Rectal smooth muscle tissue (tissue), 1 donor: ENCODE data around the gene ZNF653.

Source experiments
- H3K27ac ChIP-seq: one replicate; pipeline ENCODE4 v1.7.0; 2013; ENCODE audit warnings: low read depth, low read length, inconsistent platforms
- H3K27me3 ChIP-seq: one replicate; pipeline ENCODE4 v1.7.0; 2013; ENCODE audit warnings: low read length; ENCODE audit not compliant: control insufficient read depth, insufficient read depth
- H3K36me3 ChIP-seq: one replicate; pipeline ENCODE4 v1.7.0; 2013; ENCODE audit warnings: low read length; ENCODE audit not compliant: control insufficient read depth, insufficient read depth
- H3K4me1 ChIP-seq: one replicate; pipeline ENCODE4 v1.7.0; 2013; ENCODE audit warnings: low read length; ENCODE audit not compliant: control insufficient read depth, insufficient read depth
- H3K4me3 ChIP-seq: one replicate; pipeline ENCODE4 v1.7.0; 2013; ENCODE audit warnings: low read length
- H3K9ac ChIP-seq: one replicate; pipeline ENCODE4 v1.7.0; 2013; ENCODE audit warnings: low read length

The ZNF653 gene

DNA sequence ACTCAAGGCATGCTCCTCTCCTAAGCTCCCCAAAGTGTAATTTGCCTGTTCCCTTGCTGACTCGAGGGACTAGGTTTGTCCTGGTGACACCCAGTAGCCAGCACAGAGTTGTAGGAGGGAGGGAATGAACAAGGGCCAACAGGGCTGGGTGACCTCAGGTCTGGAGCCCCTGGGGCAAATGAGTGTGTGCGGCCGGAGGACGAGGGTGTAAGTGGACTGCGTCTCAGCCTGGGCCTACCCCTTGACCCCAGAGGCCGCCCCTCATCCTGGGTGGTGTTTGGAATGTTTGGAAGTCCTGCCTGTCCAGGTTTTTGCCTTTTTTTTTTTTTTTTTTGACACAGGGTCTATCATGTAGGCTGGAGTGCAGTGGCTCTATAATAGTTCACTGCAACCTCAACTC lies 1.3 kb upstream of the ZNF653 start:
- H3K27me3 ChIP-seq: no peaks in the 10 kb centered on the region
- peaks cover 4% of the 10 kb centered on the region for H3K36me3 ChIP-seq
- no peak overlapping the region for H3K4me3 ChIP-seq
- H3K4me1 ChIP-seq: peaks cover 3% of the 10 kb centered on the region
- H3K27ac ChIP-seq: no peak overlapping the region
- no peak overlapping the region for H3K9ac ChIP-seq

- peak overlapping the region; percentile 25 for H3K9ac ChIP-seq
- H3K36me3 ChIP-seq: peaks cover 2% of the 10 kb centered on the region
- H3K4me3 ChIP-seq: peak overlapping the region; percentile 69
- peaks cover 3% of the 10 kb centered on the region for H3K4me1 ChIP-seq
- no peaks in the 10 kb centered on the region for H3K27me3 ChIP-seq
- H3K27ac ChIP-seq: peak overlapping the region; percentile 95
Measured at GRCh38 chr19:11506101-11506555, 489 bp upstream of the ZNF653 start.

GRCh38 chr19:11505032-11505503 lies 571 bp downstream of the ZNF653 start:
- Histone ChIP-seq H3K27ac (peak overlapping the region; percentile 95), H3K4me1 (peaks cover 3% of the 10 kb centered on the region), H3K27me3 (no peaks in the 10 kb centered on the region), H3K36me3 (no peaks in the 10 kb centered on the region), H3K9ac (peak overlapping the region; percentile 73), H3K4me3 (peak overlapping the region; percentile 87)

DNA sequence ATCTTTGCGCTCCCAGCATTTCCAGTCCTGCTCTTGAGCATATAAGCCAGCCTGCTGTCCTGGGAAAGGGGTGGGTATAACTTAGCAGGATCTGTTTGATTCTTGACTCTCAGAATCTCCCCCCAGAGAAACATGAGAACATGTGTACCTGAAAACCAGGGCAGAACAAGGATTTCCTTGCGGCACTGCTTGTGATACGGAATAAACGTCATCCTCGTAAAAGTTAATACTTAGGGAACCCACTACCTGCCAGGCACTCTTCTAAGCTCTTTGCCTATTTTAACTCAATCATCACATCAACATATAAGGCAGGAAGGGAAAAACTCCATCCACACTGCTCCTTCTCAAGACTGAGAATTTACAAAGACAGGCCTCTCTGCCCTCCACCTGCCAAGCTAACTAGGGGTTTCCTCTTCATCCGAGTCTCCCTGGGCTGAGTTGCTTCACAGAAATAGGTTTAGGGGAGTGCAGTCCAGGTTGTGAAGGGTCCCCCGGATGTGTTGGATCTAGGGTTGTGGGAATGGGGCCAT lies 1.1 kb downstream of the ZNF653 start:
- Histone ChIP-seq H3K4me1 (peaks cover 3% of the 10 kb centered on the region), H3K9ac (no peak overlapping the region), H3K27ac (peak overlapping the region; percentile 95), H3K36me3 (no peaks in the 10 kb centered on the region), H3K27me3 (no peaks in the 10 kb centered on the region), H3K4me3 (peak overlapping the region; percentile 60)

DNA sequence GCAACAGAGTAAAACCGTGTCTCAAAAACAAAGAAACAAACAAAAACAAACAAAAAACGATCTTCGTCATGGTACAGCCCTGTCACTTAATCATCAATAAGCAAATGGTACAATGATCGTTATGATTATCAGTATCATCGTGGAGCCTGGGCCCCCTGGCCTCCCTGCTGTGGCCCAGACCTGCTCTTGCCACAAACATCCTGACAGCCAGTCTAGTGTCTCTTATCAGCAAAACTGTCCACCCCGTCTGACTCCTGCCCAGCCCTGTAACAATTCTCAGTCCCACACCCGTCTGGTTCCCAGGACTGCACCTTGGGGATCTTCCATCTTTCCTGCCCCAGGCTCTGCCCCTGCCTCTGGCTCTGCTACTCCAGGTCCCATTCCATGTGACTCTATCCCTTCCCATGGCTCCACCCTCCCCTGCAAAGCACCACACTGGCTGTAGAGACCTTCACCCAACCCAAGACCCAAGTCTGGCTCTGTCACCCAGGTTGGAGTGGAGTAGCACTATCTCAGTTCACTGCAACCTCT lies 5.7 kb downstream of the ZNF653 start:
- Histone ChIP-seq H3K4me3 (no peak overlapping the region), H3K4me1 (peaks cover 3% of the 10 kb centered on the region), H3K36me3 (peaks cover 6% of the 10 kb centered on the region), H3K27me3 (no peaks in the 10 kb centered on the region), H3K27ac (no peak overlapping the region), H3K9ac (no peak overlapping the region)

GRCh38 chr19:11499220-11499726 lies 6.4 kb downstream of the ZNF653 start:
- Histone ChIP-seq H3K9ac (no peak overlapping the region), H3K4me1 (no peaks in the 10 kb centered on the region), H3K27ac (no peak overlapping the region), H3K4me3 (no peak overlapping the region), H3K36me3 (peaks cover 6% of the 10 kb centered on the region), H3K27me3 (no peaks in the 10 kb centered on the region)

DNA sequence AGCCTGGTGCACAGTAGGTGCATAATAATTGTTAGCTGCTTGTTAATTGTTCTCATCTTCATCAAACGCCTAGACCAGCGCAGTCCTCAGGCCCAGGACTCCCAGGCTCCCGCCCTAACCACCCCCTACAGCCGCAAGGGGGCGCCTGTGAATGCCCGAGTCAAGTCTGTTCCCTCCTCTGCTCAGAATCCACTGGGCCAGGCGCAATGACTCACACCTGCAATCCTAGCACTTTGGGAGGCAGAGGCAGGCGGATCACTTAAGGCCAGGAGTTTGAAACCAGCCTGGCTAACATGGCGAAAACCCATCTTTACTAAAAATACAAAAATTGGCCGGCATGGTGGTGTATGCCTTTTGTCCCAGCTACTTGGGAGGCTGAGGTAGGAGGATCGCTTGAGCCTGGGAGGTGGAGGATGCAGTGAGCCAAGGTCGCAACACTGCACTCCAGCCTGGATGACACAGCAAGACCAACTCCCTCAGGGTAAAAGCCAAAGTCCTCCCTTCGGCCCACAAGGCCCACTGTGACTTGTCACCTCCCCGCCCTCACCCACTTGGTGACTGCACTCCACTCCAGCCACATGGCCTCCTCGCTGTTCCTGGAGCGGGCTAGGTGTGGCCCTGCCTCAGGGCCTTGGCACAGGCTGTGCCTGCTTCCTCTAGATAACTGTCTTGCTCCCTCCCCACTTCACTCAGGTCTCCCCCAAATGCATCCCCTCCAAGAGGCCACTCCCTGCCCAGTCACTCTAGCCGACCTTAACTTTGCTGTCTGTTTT lies 9.1 kb downstream of the ZNF653 start:
- Histone ChIP-seq H3K27me3 (no peaks in the 10 kb centered on the region), H3K4me3 (no peak overlapping the region), H3K4me1 (no peaks in the 10 kb centered on the region), H3K36me3 (peaks cover 6% of the 10 kb centered on the region), H3K27ac (no peak overlapping the region), H3K9ac (no peak overlapping the region)

- Histone ChIP-seq H3K9ac (no peak overlapping the region), H3K27ac (no peak overlapping the region), H3K4me1 (no peaks in the 10 kb centered on the region), H3K4me3 (no peak overlapping the region), H3K27me3 (no peaks in the 10 kb centered on the region), H3K36me3 (peaks cover 6% of the 10 kb centered on the region)
Measured at GRCh38 chr19:11495885-11496284, 9.8 kb downstream of the ZNF653 start.

- no peaks in the 10 kb centered on the region for H3K27me3 ChIP-seq
- no peak overlapping the region for H3K4me3 ChIP-seq
- H3K36me3 ChIP-seq: peaks cover 6% of the 10 kb centered on the region
- no peaks in the 10 kb centered on the region for H3K4me1 ChIP-seq
- no peak overlapping the region for H3K9ac ChIP-seq
- H3K27ac ChIP-seq: no peak overlapping the region
Measured at GRCh38 chr19:11495481-11495880, 10.2 kb downstream of the ZNF653 start.

- Histone ChIP-seq H3K27me3 (no peaks in the 10 kb centered on the region), H3K36me3 (peaks cover 6% of the 10 kb centered on the region), H3K4me1 (no peaks in the 10 kb centered on the region), H3K9ac (no peak overlapping the region), H3K27ac (no peak overlapping the region), H3K4me3 (no peak overlapping the region)
Measured at GRCh38 chr19:11494634-11495285, 10.9 kb downstream of the ZNF653 start.

- Histone ChIP-seq H3K27me3 (peaks cover 7% of the 10 kb centered on the region), H3K27ac (no peak overlapping the region), H3K36me3 (peaks cover 2% of the 10 kb centered on the region), H3K9ac (no peak overlapping the region), H3K4me3 (no peak overlapping the region), H3K4me1 (no peaks in the 10 kb centered on the region)
Measured at GRCh38 chr19:11489378-11489777, 16.3 kb downstream of the ZNF653 start.
